ENCODE results near the gene FBXO27.
"Not testable (repeated sequence)": the region's sequence is repeated elsewhere in the genome, so short reads cannot be mapped to it uniquely, and the experiment has no call there.

Gene FBXO27, protein sequence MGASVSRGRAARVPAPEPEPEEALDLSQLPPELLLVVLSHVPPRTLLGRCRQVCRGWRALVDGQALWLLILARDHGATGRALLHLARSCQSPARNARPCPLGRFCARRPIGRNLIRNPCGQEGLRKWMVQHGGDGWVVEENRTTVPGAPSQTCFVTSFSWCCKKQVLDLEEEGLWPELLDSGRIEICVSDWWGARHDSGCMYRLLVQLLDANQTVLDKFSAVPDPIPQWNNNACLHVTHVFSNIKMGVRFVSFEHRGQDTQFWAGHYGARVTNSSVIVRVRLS

GRCh38 chr19:39032063-39032918 is at the start of gene FBXO27:
Gene FBXO27 (minus strand): TSS chr19:39032549. CDS start chr19:39032227, 322 bp downstream.
- DNase-seq = peak; percentile 43

DNA sequence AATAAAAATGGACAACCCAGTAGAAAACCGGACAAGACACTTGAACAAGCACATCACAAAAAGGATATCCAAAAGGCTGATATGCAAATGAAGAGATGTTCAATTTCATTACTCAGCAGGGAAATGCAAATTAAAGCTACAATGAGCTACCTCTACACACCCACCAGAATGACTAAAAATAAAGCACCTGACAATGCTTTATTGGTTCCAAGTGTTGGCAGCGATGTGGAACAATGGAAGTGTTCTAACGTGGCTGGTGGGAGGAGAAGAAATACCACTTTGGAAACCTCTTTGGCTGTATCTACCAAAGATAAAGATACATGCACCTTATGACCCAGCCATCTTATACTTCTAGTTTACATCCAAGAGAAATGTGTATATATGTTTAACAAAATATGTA is 48.1 kb upstream of the FBXO27 start:
- peak; percentile 92 for DNase-seq

DNA sequence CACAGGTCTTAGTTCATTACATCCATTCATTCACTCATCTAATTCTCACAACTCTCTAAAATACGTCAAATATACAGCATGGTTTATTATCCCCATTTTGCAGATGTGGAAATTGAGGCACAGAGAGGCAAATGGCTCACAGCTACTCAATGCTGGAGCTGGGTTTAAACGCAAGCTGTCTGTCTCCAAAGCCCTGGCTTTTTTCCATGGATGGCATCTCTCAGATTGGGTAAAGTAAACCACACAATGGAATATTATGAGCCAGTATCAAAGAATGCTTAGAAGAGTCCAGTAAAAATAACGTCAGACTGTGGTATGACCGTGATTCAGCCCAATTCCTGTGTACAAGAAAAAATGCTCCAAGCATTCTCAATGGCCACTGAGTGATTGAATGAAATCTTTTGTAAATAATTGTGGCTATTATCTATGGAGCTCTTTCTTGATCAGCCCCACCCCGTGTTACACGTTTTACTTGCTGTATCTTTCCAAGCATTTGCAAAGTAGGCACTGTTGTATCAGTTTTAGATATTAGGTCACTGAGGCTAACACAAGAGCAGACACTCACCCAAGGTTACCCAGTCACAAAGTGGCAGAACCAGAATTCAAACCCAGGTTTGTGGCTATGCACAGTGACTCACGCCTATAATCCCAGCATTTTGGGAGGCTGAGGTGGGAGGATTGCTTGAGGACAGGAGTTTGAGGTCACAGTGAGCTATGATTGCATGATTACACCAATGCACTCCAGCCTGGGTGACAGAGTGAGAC is 46.3 kb upstream of the FBXO27 start:
- DNase-seq = no peak

- DNase-seq = no peak
Observed at GRCh38 chr19:39077323-39077722, 45.0 kb upstream of the FBXO27 start.

- DNase-seq = no peak
Observed at GRCh38 chr19:39074942-39075341, 42.6 kb upstream of the FBXO27 start.

- no peak for DNase-seq
Observed at GRCh38 chr19:39074205-39074692, 41.9 kb upstream of the FBXO27 start.

GRCh38 chr19:39070888-39071287 is 38.5 kb upstream of the FBXO27 start:
- no peak for DNase-seq

DNA sequence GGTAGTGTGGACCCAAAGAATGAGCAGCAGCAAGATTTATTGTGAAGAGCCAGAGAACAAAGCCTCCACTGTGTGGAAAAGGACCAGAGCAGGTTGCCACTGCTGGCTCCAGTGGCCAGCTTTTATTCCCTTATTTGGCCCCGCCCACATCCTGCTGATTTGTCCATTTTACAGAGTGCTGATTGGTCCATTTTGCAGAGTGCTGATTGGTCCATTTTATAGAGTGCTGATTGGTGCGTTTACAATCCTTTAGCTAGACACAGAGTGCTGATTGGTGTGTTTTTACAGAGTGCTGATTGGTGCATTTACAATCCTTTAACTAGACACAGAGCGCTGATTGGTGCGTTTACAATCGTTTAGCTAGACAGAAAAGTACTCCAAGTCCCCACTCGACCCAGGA is 35.9 kb upstream of the FBXO27 start:
- not testable (repeated sequence) for DNase-seq

DNA sequence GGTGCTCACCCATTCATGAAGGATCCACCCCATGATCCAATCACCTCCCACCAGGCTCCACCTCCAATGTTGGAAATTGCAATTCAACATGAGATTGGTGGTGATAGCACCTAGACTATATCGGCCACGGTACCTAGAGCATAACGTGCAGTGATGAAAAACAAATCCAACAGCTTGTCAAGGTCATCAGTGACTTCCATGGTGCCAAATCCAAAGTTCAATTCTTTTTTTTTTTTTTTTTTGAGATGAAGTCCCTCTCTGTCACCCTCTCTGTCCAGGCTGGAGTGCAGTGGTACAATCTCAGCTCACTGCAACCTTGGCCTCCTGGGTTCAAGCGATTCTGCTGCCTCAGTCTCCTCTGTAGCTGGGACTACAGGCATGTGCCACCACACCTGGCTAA is 34.8 kb upstream of the FBXO27 start:
- DNase-seq = no peak

DNA sequence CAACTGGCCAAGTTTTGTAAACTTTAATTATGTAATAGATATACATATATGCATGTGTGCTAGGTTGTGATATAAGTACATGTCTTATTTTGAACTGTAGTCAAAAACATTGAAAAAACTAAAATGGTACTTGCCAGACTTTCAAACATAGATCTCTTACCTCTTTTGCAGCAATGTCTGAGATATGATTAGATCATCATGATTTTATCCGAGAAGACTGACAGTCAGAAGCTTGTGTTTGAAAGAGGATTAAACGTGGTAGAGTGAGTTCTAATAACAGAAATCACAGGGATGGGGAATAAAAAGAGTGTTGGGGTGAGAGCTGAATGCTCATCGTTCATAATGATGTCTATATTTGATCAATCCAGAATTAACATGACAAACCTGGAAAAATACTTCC is 33.6 kb upstream of the FBXO27 start:
- DNase-seq = no peak

DNA sequence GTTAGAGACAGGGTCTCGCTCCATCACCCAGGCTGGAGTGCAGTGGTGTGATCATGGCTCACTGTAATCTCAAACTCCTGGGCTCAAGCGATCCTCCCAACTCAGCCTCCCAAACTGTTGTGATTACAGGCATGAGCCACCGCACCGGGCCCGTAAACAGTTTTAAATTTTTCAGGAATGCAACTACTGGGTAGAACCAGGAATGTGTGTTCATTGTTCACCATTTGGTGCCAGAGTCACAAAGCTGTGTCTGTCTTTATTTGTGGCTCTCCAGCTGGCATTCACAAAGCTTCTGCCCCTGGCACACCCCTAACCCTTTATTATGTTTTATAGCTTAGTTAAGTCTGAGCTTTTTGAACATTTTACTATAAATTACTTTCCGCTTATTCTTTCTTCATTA is 32.1 kb upstream of the FBXO27 start:
- DNase-seq = no peak

GRCh38 chr19:39060171-39060570 is 27.8 kb upstream of the FBXO27 start:
- DNase-seq = no peak

DNA sequence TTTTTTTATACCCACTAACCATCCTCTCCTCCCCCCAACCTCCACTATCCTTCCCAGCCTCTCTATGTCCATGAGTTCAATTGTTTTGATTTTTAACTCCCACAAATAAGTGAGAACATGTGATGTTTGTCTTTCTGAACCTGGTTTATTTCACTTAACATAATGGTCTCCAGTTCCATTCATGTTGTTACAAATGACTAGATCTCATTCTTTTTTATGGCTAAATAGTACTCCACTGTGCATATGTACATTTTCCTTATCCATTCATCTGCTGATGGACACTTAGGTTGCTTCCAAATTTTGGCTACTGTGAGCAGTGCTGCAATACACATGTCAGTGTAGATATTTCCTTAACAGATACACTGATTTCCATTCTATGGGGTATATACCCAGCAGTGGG is 27.0 kb upstream of the FBXO27 start:
- DNase-seq = no peak

DNA sequence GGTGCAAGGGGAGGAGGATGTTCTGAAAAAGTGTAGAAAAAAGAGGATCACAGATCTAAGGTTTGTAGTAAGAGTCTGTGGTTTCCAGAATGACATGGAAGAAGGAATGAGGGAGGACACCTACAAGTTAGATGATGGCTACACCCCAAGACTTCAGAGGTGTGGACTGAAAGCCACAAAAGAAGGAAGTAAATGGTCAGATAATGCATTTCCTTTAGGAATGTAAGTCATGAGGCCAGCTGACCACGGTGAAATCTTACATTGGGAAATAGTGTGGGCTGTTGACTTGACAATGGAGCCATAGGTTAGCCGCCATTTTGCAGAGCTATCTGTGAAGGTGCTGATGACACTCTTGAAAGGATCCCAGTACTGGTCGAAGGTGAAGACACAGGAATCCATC is 25.3 kb upstream of the FBXO27 start:
- DNase-seq = no peak

- DNase-seq = no peak
Observed at GRCh38 chr19:39054091-39054470, 21.7 kb upstream of the FBXO27 start.

DNA sequence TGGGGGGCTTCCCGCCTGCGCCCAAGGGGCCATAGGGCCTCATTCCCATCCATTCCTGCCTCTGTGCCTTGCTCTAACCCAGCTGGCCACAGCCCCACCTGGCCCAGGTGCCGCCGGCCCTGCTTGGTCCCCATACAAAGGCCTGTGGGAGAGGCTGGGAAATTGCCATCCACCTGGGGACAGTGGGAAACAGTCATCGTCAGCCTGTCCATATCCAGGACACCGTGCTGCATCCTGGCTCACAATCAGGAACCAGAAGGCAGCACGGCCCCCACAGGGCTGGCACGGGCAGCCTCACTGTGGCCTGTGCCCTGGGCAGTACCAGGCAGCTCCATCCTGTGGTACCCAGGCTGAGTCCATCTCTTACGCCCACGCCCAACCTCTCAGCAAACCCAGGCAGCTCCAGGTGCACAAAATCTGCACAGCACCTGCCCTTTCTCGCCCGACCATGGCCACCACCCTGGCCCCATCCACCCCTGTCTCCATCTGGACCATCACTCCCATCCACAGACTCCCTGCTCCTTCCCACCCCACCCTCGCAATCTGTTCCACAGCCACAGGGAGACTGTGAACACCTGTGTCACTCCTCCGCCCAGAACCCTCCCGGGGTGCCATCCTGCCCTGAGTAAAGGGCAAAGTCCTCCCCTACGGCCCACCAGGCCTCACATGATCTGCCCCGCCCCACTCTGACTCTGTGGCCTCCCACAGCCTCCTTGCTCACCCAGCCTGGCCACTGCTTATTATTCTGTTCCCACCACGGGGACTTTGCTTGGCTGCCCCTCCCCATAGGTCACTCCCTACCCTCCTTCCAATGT is 21.1 kb upstream of the FBXO27 start:
- DNase-seq = no peak

DNA sequence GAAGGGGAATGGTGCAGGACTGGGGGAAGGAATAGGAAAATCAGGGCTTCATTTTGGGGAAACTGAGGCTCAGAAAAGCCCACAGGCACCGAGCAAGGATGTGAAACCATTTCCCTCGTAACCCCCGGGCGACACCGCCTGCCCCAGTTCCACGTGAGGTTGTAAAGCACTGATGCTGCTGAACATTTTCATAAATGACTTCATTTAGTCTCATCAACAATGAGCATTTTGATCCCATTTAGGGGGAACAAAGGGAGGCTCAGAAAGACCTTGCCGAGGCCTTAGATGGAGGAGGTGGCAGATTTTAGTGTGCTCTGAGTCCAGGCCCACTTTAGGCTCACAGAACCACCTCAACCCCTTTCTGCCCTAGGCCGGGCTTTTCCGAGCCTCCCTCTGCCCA is 20.5 kb upstream of the FBXO27 start:
- no peak for DNase-seq

DNA sequence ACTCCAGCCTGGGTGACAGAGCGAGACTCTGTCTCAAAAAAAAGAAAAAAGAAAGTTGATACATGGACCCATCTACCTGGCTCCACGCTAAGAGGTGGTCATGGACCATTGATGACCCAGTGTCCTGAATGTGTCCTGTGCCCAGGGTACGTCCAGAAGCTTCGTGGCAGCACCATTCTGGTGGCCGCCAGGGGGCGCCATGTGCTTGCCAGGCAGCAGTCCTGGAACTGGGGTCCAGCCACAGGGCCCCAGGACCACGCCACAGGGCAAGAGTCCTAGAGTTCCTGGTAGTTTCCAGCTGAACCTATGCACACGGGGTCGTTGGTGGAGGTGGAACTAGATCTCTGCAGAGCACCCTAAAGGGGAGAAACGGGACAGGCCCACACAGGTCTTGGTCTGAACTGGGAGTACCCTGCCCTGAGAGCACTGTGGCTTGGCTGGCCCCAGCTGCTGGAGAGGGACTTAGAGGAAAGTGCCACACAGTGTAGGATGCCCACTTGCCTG is 19.9 kb upstream of the FBXO27 start:
- DNase-seq = peak; percentile 22

DNA sequence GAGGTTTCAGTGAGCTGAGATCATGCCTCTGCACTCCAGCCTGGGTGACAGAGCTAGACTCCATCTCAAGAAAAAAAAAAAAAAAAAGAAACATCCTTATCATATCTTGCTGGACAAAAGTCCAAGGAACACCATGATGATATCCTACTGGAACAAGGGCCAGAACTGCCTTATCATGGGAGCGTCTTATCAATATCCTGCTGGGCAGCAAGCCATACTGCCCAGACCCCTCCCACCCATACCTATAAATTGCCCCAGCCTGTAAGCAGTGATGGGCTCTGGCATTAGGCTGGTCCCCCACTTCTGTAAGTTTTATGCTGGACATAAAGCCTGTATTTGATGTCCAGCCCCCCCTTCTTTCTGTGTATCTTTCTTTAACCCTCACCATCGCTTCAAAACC is 14.7 kb upstream of the FBXO27 start:
- no peak for DNase-seq

GRCh38 chr19:39046037-39046821 is 13.9 kb upstream of the FBXO27 start:
- peak; percentile 46 for DNase-seq

DNA sequence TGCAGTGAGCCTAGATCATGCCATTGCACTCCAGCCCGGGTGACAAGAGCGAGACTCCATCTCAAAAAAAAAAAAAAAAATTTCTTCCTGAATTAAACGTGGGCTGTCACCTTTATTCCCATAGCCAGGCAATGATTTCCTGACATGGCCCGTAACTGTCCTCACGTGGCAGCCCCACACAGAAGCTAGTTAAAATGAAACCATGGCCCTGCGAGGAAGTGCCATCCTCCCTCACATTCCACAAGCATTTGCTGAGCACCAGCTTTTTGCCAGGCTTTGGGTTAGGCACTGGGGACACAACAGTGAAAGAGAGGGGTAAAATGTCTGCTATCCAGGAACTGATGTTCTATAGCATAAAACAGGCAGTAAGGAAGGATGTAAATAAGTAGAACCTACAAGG is 13.2 kb upstream of the FBXO27 start:
- no peak for DNase-seq

DNA sequence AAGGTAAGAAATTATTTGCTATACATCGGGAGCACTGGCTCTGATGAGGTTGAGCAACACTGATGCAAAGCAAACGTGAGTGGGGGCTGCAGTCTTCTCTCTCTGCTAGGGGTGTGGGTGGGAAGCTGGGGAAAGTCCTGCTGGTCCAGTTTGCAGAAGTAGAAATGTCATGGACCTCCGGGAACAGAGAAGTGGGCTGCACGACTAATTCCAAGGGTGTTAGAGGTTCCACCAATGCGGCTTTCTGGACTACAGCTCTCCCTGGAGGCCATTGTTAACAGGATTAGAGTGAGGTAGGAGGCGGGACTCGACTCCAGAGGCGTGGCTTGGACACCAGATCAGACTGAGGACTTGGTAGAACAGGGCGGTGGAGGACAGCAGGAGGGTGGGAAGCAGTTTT is 5.7 kb upstream of the FBXO27 start:
- peak; percentile 23 for DNase-seq
